DND-41 (cell line): Measurements from ENCODE around the gene RCBTB2.
A peak's percentile ranks its signal among the peaks of the same experiment; 100 is the strongest.
"Not testable (repeated sequence)": the region's sequence is repeated elsewhere in the genome, so short reads cannot be mapped to it uniquely, and the experiment has no call there.

ENCODE experiments used
- ATAC-seq: fragments of 200-7000 bp; cut with Tn5 transposase; 3 replicates; pipeline ENCODE4 v1.9.1; 2021; ENCODE audit warnings: low read depth; ENCODE audit not compliant: insufficient read depth
- DNase-seq: peaks from one replicate; pipeline ENCODE4 v3.0.0-alpha.2; 2020
- H2AFZ ChIP-seq: 2 replicates; pipeline ENCODE4 v1.6.0; 2012; ENCODE audit warnings: low read depth, low read length
- H3K27ac ChIP-seq: 2 replicates; pipeline ENCODE4 v1.5.1; 2012; ENCODE audit warnings: low read length, inconsistent platforms
- H3K27me3 ChIP-seq: fragments of 200-600 bp; sonication (generic); 2 replicates; pipeline ENCODE4 v1.6.0; 2012; ENCODE audit warnings: low read length, mild to moderate bottlenecking, inconsistent platforms; ENCODE audit not compliant: insufficient read depth, poor library complexity
- H3K36me3 ChIP-seq: 2 replicates; pipeline ENCODE4 v1.5.1; 2012; ENCODE audit warnings: low read length, inconsistent platforms; ENCODE audit not compliant: insufficient read depth
- H3K4me1 ChIP-seq: 2 replicates; pipeline ENCODE4 v1.5.1; 2012; ENCODE audit warnings: mild to moderate bottlenecking, low read length; ENCODE audit not compliant: insufficient read depth
- H3K4me2 ChIP-seq: 2 replicates; pipeline ENCODE4 v1.6.0; 2012; ENCODE audit warnings: mild to moderate bottlenecking, moderate library complexity, low read length, inconsistent platforms; ENCODE audit not compliant: insufficient read depth
- H3K4me3 ChIP-seq, 2 experiments: fragments of 200-600 bp in 1 of 2; shearing (Covaris generic) in 1 of 2; 2 replicates each; pipeline ENCODE4 v1.5.1; 2012 to 2016; ENCODE audit warnings: inconsistent platforms in 2 of 2, low read length in 2 of 2, mild to moderate bottlenecking in 2 of 2, low read depth in 1 of 2, moderate library complexity in 1 of 2
- H3K79me2 ChIP-seq: 2 replicates; pipeline ENCODE4 v1.6.0; 2012; ENCODE audit warnings: low read length, inconsistent platforms; ENCODE audit not compliant: insufficient read depth
- H3K9ac ChIP-seq: 2 replicates; pipeline ENCODE4 v1.6.0; 2012; ENCODE audit warnings: low read depth, mild to moderate bottlenecking, inconsistent platforms, low read length, moderate library complexity
- H3K9me3 ChIP-seq: 2 replicates; pipeline ENCODE4 v1.5.1; 2012; ENCODE audit warnings: low read length, moderate library complexity, mild to moderate bottlenecking, inconsistent platforms; ENCODE audit not compliant: insufficient read depth, severe bottlenecking
- H4K20me1 ChIP-seq: 2 replicates; pipeline ENCODE4 v1.6.0; 2012; ENCODE audit warnings: low read length; ENCODE audit not compliant: insufficient read depth
- CTCF ChIP-seq: IDR thresholded peaks from 2 replicates; pipeline ENCODE4 v1.5.1; 2012; ENCODE audit warnings: borderline replicate concordance, low read length, moderate library complexity, mild to moderate bottlenecking; ENCODE audit not compliant: poor library complexity, severe bottlenecking; ENCODE audit errors: extremely low read depth
- EZH2 ChIP-seq: IDR thresholded peaks from 3 replicates; pipeline ENCODE4 v1.6.1; 2012; ENCODE audit warnings: borderline replicate concordance, low read depth, mild to moderate bottlenecking, moderate library complexity, low read length, inconsistent platforms; ENCODE audit not compliant: severe bottlenecking

The RCBTB2 gene

GRCh38 chr13:48475230-48475629, 57.6 kb downstream of the RCBTB2 start:
- peak; percentile 13 for TF ChIP-seq CTCF
- no peak for TF ChIP-seq EZH2
- DNase-seq (no peak), ATAC-seq (no peak)
- H3K9me3 ChIP-seq: no peaks in the 10 kb centered on the region
- H4K20me1 ChIP-seq: no peaks in the 10 kb centered on the region
- no peaks in the 10 kb centered on the region for H3K27me3 ChIP-seq
- H3K4me1 ChIP-seq: no peaks in the 10 kb centered on the region
- H3K4me3 ChIP-seq: no peak overlapping the region
- H3K79me2 ChIP-seq: no peaks in the 10 kb centered on the region
- no peak overlapping the region for H3K9ac ChIP-seq
- no peak overlapping the region for H3K27ac ChIP-seq
- no peak overlapping the region for H3K4me2 ChIP-seq
- no peak overlapping the region for H2AFZ ChIP-seq
- H3K36me3 ChIP-seq: peaks cover 71% of the 10 kb centered on the region

GRCh38 chr13:48457578-48458242, 75.2 kb downstream of the RCBTB2 start:
- peaks cover 95% of the 10 kb centered on the region for H3K36me3 ChIP-seq
- no peak for ATAC-seq
- no peaks in the 10 kb centered on the region for H3K9me3 ChIP-seq
- no peaks in the 10 kb centered on the region for H3K27me3 ChIP-seq
- no peak overlapping the region for H3K9ac ChIP-seq
- H3K4me1 ChIP-seq: no peaks in the 10 kb centered on the region
- H4K20me1 ChIP-seq: no peaks in the 10 kb centered on the region
- H2AFZ ChIP-seq: no peak overlapping the region
- no peak for DNase-seq
- H3K27ac ChIP-seq: no peak overlapping the region
- H3K4me2 ChIP-seq: no peak overlapping the region
- no peaks in the 10 kb centered on the region; the same call in 1 of the 2 replicates for H3K79me2 ChIP-seq
- H3K4me3 ChIP-seq: no peak overlapping the region
- TF ChIP-seq CTCF: no peak
- no peak for TF ChIP-seq EZH2

- Histone ChIP-seq H3K9me3 (no peaks in the 10 kb centered on the region), H3K36me3 (peaks cover 86% of the 10 kb centered on the region), H3K4me3 (no peak overlapping the region), H3K27me3 (no peaks in the 10 kb centered on the region), H3K4me2 (no peak overlapping the region), H3K9ac (no peak overlapping the region), H2AFZ (no peak overlapping the region), H3K4me1 (no peaks in the 10 kb centered on the region), H3K79me2 (peaks cover 6% of the 10 kb centered on the region), H3K27ac (no peak overlapping the region; the same call in 1 of the 2 replicates), H4K20me1 (no peaks in the 10 kb centered on the region)
- no peak for TF ChIP-seq EZH2
- TF ChIP-seq CTCF: no peak
- DNase-seq: peak; percentile 25
- peak; percentile 50; the same call in 1 of the 3 replicates for ATAC-seq
These were observed 76.3 kb downstream of the RCBTB2 start for GRCh38 chr13:48456546-48456945.

- H3K4me1 ChIP-seq, DNase-seq, H3K4me2 ChIP-seq, H3K27me3 ChIP-seq, ATAC-seq, H4K20me1 ChIP-seq, H2AFZ ChIP-seq, H3K9ac ChIP-seq, H3K27ac ChIP-seq, H3K4me3 ChIP-seq: not testable (repeated sequence)
- peaks cover 51% of the 10 kb centered on the region for H3K36me3 ChIP-seq
- H3K9me3 ChIP-seq: peaks cover 14% of the 10 kb centered on the region
- H3K79me2 ChIP-seq: peaks cover 35% of the 10 kb centered on the region
These were observed 81.7 kb downstream of the RCBTB2 start for GRCh38 chr13:48451196-48451595.
